MM.1S (cell line): ENCODE data around the gene CSGALNACT2.

Experiments
- DNase-seq: peaks from one replicate; pipeline ENCODE4 v3.0.0-alpha.2; 2015
- H2AFZ ChIP-seq: fragments of 300-600 bp; sonication (generic); 2 replicates; pipeline ENCODE4 v1.6.0; 2016; ENCODE audit warnings: antibody characterized with exemption, low read length
- H3F3A ChIP-seq: fragments of 300-600 bp; sonication (generic); 2 replicates; pipeline ENCODE4 v1.6.1; 2016; ENCODE audit warnings: mild to moderate bottlenecking, antibody characterized with exemption, low read length, moderate library complexity, mixed read lengths; ENCODE audit not compliant: insufficient read depth
- H3K27ac ChIP-seq: fragments of 300-600 bp; sonication (generic); 2 replicates; pipeline ENCODE4 v1.5.1; 2016; ENCODE audit warnings: mild to moderate bottlenecking, low read length
- H3K27me3 ChIP-seq: fragments of 300-600 bp; sonication (generic); replicated peaks from 2 replicates; pipeline ENCODE4 v1.6.0; 2016; ENCODE audit warnings: low read length; ENCODE audit not compliant: insufficient read depth
- H3K36me3 ChIP-seq: fragments of 300-600 bp; sonication (generic); replicated peaks from 2 replicates; pipeline ENCODE4 v1.6.1; 2016; ENCODE audit warnings: mild to moderate bottlenecking, low read length, mixed read lengths; ENCODE audit not compliant: insufficient read depth
- H3K4me1 ChIP-seq: fragments of 300-600 bp; sonication (generic); 2 replicates; pipeline ENCODE4 v1.6.1; 2016; ENCODE audit warnings: low read length, mixed read lengths
- H3K4me2 ChIP-seq: fragments of 300-600 bp; sonication (generic); 2 replicates; pipeline ENCODE4 v1.6.0; 2016; ENCODE audit warnings: low read depth, low read length
- H3K4me3 ChIP-seq: fragments of 300-600 bp; sonication (generic); 2 replicates; pipeline ENCODE4 v1.5.1; 2016; ENCODE audit warnings: low read length, mixed read lengths
- H3K79me2 ChIP-seq: fragments of 300-600 bp; sonication (generic); 2 replicates; pipeline ENCODE4 v1.6.1; 2016; ENCODE audit warnings: mixed run types, low read length, mixed read lengths
- H3K9ac ChIP-seq: fragments of 300-600 bp; sonication (generic); 2 replicates; pipeline ENCODE4 v1.6.1; 2016; ENCODE audit warnings: low read length, mixed read lengths
- H3K9me2 ChIP-seq: fragments of 300-600 bp; sonication (generic); replicated peaks from 2 replicates; pipeline ENCODE4 v1.6.1; 2016; ENCODE audit warnings: mild to moderate bottlenecking, low read length, mixed read lengths; ENCODE audit not compliant: insufficient read depth
- H3K9me3 ChIP-seq: fragments of 300-600 bp; sonication (generic); replicated peaks from 2 replicates; pipeline ENCODE4 v1.6.1; 2016; ENCODE audit warnings: mild to moderate bottlenecking, low read length, mixed read lengths; ENCODE audit not compliant: insufficient read depth
- H4K20me1 ChIP-seq: fragments of 300-600 bp; sonication (generic); 2 replicates; pipeline ENCODE4 v1.6.1; 2016; ENCODE audit warnings: mild to moderate bottlenecking, low read length, moderate library complexity, mixed read lengths; ENCODE audit not compliant: insufficient read depth
- EZH2 ChIP-seq: fragments of 300-600 bp; sonication (generic); optimal IDR thresholded peaks from 2 replicates; pipeline ENCODE3; 2017; ENCODE audit warnings: low read depth, mild to moderate bottlenecking, antibody characterized with exemption, low read length, mixed read lengths
- EZH2phosphoT487 ChIP-seq: fragments of 300-600 bp; sonication (generic); IDR thresholded peaks from 2 replicates; pipeline ENCODE4 v1.6.1; 2018; ENCODE audit warnings: antibody characterized with exemption, low read length
- TF ChIP-seq, protein P1 (sequence below): fragments of 300-600 bp; sonication (generic); IDR thresholded peaks from 2 replicates; pipeline ENCODE4 v1.5.1; 2016; ENCODE audit warnings: antibody characterized with exemption, low read length, mixed read lengths

The CSGALNACT2 gene

DNA sequence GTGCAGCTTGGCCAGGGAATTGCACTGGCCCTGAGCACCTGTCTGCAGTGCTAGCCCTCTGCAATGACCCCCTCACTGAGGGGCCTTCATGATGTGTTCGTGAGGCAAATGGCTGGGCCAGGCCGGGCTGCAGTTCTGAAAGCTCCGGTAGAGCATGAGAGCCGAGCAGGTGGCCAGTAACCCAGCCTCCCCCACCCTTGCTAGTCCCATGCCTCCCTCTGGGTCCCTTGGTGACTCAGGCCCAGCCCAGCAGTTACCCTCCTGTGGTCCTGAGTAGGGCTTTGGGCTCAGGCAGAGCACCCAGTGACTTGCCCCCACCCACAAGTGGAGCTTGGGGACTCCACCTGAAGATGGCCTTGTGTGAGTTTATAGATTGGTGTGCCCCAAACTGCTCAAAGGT lies 16.1 kb upstream of the CSGALNACT2 start:
- Histone ChIP-seq H3K9ac (no peak overlapping the region), H3K4me1 (peaks cover 2% of the 10 kb centered on the region; the same call in 1 of the 2 replicates), H3F3A (no peaks in the 10 kb centered on the region), H2AFZ (no peak overlapping the region), H3K4me3 (no peak overlapping the region), H3K4me2 (no peak overlapping the region), H3K27ac (no peak overlapping the region), H4K20me1 (no peaks in the 10 kb centered on the region), H3K79me2 (no peaks in the 10 kb centered on the region), H3K9me2 (no peaks in the 10 kb centered on the region), H3K9me3 (no peaks in the 10 kb centered on the region), H3K36me3 (no peaks in the 10 kb centered on the region), H3K27me3 (no peaks in the 10 kb centered on the region)
- DNase-seq: no peak
- TF ChIP-seq EZH2: no peak
- no peak for TF ChIP-seq EZH2phosphoT487
- TF ChIP-seq, protein P1, sequence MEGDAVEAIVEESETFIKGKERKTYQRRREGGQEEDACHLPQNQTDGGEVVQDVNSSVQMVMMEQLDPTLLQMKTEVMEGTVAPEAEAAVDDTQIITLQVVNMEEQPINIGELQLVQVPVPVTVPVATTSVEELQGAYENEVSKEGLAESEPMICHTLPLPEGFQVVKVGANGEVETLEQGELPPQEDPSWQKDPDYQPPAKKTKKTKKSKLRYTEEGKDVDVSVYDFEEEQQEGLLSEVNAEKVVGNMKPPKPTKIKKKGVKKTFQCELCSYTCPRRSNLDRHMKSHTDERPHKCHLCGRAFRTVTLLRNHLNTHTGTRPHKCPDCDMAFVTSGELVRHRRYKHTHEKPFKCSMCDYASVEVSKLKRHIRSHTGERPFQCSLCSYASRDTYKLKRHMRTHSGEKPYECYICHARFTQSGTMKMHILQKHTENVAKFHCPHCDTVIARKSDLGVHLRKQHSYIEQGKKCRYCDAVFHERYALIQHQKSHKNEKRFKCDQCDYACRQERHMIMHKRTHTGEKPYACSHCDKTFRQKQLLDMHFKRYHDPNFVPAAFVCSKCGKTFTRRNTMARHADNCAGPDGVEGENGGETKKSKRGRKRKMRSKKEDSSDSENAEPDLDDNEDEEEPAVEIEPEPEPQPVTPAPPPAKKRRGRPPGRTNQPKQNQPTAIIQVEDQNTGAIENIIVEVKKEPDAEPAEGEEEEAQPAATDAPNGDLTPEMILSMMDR: no peak

DNA sequence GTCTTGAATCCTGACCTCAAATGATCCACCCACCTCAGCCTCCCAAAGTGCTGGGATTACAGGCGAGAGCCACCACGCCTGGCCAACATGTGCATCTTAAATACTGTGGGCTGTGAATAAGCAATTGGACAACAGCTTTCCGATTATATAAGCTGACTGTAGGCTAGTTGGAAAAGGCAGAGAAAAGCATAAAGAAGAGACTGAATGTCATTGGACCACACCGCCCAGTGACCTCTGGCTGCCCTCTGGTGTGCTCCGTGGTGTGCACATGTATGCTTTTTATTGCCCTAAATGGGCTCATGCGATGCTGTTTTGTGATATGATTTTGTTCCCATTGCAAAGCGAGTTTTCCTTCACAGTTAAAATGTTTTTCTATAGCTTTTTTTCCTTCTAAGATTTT lies 15.4 kb upstream of the CSGALNACT2 start:
- Histone ChIP-seq H4K20me1 (no peaks in the 10 kb centered on the region), H3K4me1 (peaks cover 10% of the 10 kb centered on the region; the same call in 1 of the 2 replicates), H3F3A (no peaks in the 10 kb centered on the region), H3K9ac (no peak overlapping the region), H3K4me2 (no peak overlapping the region), H3K27ac (no peak overlapping the region), H3K9me2 (no peaks in the 10 kb centered on the region), H3K36me3 (no peaks in the 10 kb centered on the region), H3K27me3 (no peaks in the 10 kb centered on the region), H3K79me2 (no peaks in the 10 kb centered on the region), H3K9me3 (no peaks in the 10 kb centered on the region), H2AFZ (no peak overlapping the region), H3K4me3 (no peak overlapping the region)
- no peak for DNase-seq
- TF ChIP-seq, protein P1: no peak
- TF ChIP-seq EZH2 (no peak), EZH2phosphoT487 (no peak)

DNA sequence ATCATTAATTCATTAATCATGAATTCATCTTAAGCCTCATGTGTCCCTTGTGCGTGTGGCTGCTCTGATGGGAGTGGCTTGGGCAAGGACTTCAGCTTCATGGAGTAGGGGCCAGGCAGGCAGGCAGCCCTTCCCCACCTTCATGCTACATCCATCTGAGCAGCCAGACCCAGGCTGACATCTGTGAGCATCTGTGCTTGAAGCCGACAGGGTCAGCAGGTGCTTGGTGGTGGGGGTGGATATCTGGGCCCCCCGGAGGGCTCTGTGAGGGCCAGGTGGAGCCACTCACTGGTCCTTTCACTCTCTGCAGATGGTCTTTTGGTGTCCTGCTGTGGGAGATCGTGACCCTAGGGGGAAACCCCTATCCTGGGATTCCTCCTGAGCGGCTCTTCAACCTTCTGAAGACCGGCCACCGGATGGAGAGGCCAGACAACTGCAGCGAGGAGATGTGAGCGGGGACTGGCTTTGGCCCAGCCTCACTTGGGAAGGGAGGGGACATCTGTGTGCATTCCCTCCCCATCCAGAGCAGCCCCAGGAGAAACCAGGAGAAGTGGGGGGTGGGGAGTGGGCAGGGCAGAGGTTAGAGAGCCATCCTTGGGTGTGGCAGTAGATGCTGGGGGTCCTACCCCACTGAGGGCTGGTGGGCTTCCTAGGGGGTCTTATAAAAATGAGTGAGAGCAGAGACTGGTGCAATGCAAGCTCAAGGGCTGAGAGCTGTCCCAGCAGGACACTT lies 14.7 kb upstream of the CSGALNACT2 start:
- Histone ChIP-seq H3K36me3 (no peaks in the 10 kb centered on the region), H3K4me2 (no peak overlapping the region), H2AFZ (no peak overlapping the region), H3K27ac (no peak overlapping the region), H3K9ac (no peak overlapping the region), H3K9me2 (no peaks in the 10 kb centered on the region), H3K4me3 (no peak overlapping the region), H3K9me3 (no peaks in the 10 kb centered on the region), H3K4me1 (peaks cover 13% of the 10 kb centered on the region), H3K27me3 (no peaks in the 10 kb centered on the region), H4K20me1 (no peaks in the 10 kb centered on the region), H3F3A (no peaks in the 10 kb centered on the region), H3K79me2 (no peaks in the 10 kb centered on the region)
- TF ChIP-seq, protein P1: no peak
- TF ChIP-seq EZH2phosphoT487 (no peak), EZH2 (no peak)
- DNase-seq: no peak
